Measurements from ENCODE around the gene ENO3. TPM values are rescaled to one million over a fixed set of nuclear protein-coding genes. Genes with fewer than 3 reads are reported as not detected.
A peak's percentile ranks its signal among the peaks of the same experiment; 100 is the strongest.

ENO3 gene
- total and polyA plus RNA-seq, 10 of the 15 experiments (the other 5 are each of a cell fraction or from before 2014, with no cell fraction given) = 6.8 to 28.4 (median 17.0) TPM

GRCh38 chr17:4931963-4932362 lies 19.0 kb upstream of the ENO3 start, which contains the start of gene GP1BA (continued):
- TF ChIP-seq, protein P1, sequence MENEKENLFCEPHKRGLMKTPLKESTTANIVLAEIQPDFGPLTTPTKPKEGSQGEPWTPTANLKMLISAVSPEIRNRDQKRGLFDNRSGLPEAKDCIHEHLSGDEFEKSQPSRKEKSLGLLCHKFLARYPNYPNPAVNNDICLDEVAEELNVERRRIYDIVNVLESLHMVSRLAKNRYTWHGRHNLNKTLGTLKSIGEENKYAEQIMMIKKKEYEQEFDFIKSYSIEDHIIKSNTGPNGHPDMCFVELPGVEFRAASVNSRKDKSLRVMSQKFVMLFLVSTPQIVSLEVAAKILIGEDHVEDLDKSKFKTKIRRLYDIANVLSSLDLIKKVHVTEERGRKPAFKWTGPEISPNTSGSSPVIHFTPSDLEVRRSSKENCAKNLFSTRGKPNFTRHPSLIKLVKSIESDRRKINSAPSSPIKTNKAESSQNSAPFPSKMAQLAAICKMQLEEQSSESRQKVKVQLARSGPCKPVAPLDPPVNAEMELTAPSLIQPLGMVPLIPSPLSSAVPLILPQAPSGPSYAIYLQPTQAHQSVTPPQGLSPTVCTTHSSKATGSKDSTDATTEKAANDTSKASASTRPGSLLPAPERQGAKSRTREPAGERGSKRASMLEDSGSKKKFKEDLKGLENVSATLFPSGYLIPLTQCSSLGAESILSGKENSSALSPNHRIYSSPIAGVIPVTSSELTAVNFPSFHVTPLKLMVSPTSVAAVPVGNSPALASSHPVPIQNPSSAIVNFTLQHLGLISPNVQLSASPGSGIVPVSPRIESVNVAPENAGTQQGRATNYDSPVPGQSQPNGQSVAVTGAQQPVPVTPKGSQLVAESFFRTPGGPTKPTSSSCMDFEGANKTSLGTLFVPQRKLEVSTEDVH (IDR thresholded peaks at IDR 0.05; ENCODE audit: low read depth, partially characterized antibody) = no peak
- no peak for TF ChIP-seq HDAC6 (IDR thresholded peaks at IDR 0.05; ENCODE audit: unreplicated experiment)
- no peak for TF ChIP-seq SP1 (IDR thresholded peaks at IDR 0.05; ENCODE audit: low read depth, low read length)
- no peak for TF ChIP-seq SUPT20H (IDR thresholded peaks at IDR 0.05; ENCODE audit: borderline replicate concordance, control insufficient read depth, low read depth, low read length)
- no peak for TF ChIP-seq ESRRA (IDR thresholded peaks at IDR 0.05; ENCODE audit: low read length)
- TF ChIP-seq ZBTB33 (IDR thresholded peaks at IDR 0.05) = no peak
- peak; percentile 73 for TF ChIP-seq IKZF1 (conservative IDR thresholded peaks at IDR 0.05)
- no peak for TF ChIP-seq FOXK2 (IDR thresholded peaks at IDR 0.05)
- peak; percentile 82 for TF ChIP-seq RUNX3 (IDR thresholded peaks at IDR 0.05; ENCODE audit: low read length)
- TF ChIP-seq, protein P2, sequence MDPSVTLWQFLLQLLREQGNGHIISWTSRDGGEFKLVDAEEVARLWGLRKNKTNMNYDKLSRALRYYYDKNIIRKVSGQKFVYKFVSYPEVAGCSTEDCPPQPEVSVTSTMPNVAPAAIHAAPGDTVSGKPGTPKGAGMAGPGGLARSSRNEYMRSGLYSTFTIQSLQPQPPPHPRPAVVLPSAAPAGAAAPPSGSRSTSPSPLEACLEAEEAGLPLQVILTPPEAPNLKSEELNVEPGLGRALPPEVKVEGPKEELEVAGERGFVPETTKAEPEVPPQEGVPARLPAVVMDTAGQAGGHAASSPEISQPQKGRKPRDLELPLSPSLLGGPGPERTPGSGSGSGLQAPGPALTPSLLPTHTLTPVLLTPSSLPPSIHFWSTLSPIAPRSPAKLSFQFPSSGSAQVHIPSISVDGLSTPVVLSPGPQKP (IDR thresholded peaks at IDR 0.05; ENCODE audit: low read depth, low read length) = no peak
- TF ChIP-seq RBBP5 (conservative IDR thresholded peaks at IDR 0.05) = no peak
- no peak for TF ChIP-seq TCF12 (IDR thresholded peaks at IDR 0.05; ENCODE audit: low read depth, low read length)
- TF ChIP-seq, protein P3, sequence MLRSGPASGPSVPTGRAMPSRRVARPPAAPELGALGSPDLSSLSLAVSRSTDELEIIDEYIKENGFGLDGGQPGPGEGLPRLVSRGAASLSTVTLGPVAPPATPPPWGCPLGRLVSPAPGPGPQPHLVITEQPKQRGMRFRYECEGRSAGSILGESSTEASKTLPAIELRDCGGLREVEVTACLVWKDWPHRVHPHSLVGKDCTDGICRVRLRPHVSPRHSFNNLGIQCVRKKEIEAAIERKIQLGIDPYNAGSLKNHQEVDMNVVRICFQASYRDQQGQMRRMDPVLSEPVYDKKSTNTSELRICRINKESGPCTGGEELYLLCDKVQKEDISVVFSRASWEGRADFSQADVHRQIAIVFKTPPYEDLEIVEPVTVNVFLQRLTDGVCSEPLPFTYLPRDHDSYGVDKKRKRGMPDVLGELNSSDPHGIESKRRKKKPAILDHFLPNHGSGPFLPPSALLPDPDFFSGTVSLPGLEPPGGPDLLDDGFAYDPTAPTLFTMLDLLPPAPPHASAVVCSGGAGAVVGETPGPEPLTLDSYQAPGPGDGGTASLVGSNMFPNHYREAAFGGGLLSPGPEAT (IDR thresholded peaks at IDR 0.05; ENCODE audit: low read depth) = 0 out of 2 replicates have a peak, but pooled peaks have one; percentile 23
- TF ChIP-seq NFYA (IDR thresholded peaks at IDR 0.05; ENCODE audit: borderline replicate concordance, low read depth, low read length) = no peak
- no peak for TF ChIP-seq FOXM1 (IDR thresholded peaks at IDR 0.05; ENCODE audit: low read depth, low read length)
